Neural cell (in vitro differentiated cells): ENCODE results near the gene EMID1. TPM values are rescaled to one million over a fixed set of nuclear protein-coding genes. Genes with fewer than 3 reads are reported as not detected.

Experiments used
- H2AFZ ChIP-seq: fragments of 200-600, 300-800 bp; sonication (generic), shearing (Covaris generic); 2 replicates; pipeline ENCODE4 v1.6.0; 2014; ENCODE audit warnings: low read depth, mild to moderate bottlenecking, antibody characterized with exemption, low read length, moderate library complexity
- H3F3A ChIP-seq: fragments of 200-600 bp; shearing (Covaris generic); 2 replicates; pipeline ENCODE4 v1.6.1; 2016; ENCODE audit warnings: mild to moderate bottlenecking, moderate library complexity, mixed read lengths, antibody characterized with exemption, low read length; ENCODE audit not compliant: insufficient read depth, poor library complexity, severe bottlenecking
- H3K27ac ChIP-seq: fragments of 200-600, 300-800 bp; sonication (generic), shearing (Covaris generic); 2 replicates; pipeline ENCODE4 v1.5.1; 2014; ENCODE audit warnings: mild to moderate bottlenecking, low read length, moderate library complexity
- H3K27me3 ChIP-seq: fragments of 300-800, 200-600 bp; sonication (generic), shearing (Covaris generic); 2 replicates; pipeline ENCODE4 v1.6.0; 2014; ENCODE audit warnings: mild to moderate bottlenecking, low read depth, low read length, moderate library complexity; ENCODE audit not compliant: insufficient read depth
- H3K36me3 ChIP-seq: fragments of 300-800, 200-600 bp; sonication (generic), shearing (Covaris generic); 2 replicates; pipeline ENCODE4 v1.5.1; 2014; ENCODE audit warnings: mild to moderate bottlenecking, antibody characterized with exemption, low read length, moderate library complexity; ENCODE audit not compliant: insufficient read depth
- H3K4me2 ChIP-seq: fragments of 300-800, 200-600 bp; sonication (generic), shearing (Covaris generic); 2 replicates; pipeline ENCODE4 v1.6.0; 2014; ENCODE audit warnings: mild to moderate bottlenecking, low read length
- H3K4me3 ChIP-seq: fragments of 300-800, 200-600 bp; sonication (generic), shearing (Covaris generic); 2 replicates; pipeline ENCODE4 v1.5.1; 2014; ENCODE audit warnings: mild to moderate bottlenecking, low read length, moderate library complexity
- H3K79me2 ChIP-seq: fragments of 200-600 bp; shearing (Covaris generic); replicated peaks from 2 replicates; pipeline ENCODE4 v1.6.0; 2014; ENCODE audit warnings: mild to moderate bottlenecking, low read length, moderate library complexity; ENCODE audit not compliant: insufficient read depth
- H3K9ac ChIP-seq: fragments of 300-800, 200-600 bp; sonication (generic), shearing (Covaris generic); 2 replicates; pipeline ENCODE4 v1.6.1; 2016; ENCODE audit warnings: mild to moderate bottlenecking, low read length, mixed read lengths
- H3K9me2 ChIP-seq: fragments of 200-600 bp; shearing (Covaris generic); 2 replicates; pipeline ENCODE4 v1.6.1; 2016; ENCODE audit warnings: mild to moderate bottlenecking, low read length, mixed read lengths; ENCODE audit not compliant: insufficient read depth
- H3K9me3 ChIP-seq: fragments of 200-600, 300-800 bp; sonication (generic), shearing (Covaris generic); 2 replicates; pipeline ENCODE4 v1.6.1; 2016; ENCODE audit warnings: mild to moderate bottlenecking, mixed run types, low read length, moderate library complexity, mixed read lengths
- H4K20me1 ChIP-seq: fragments of 200-600 bp; shearing (Covaris generic); 2 replicates; pipeline ENCODE4 v1.6.1; 2016; ENCODE audit warnings: mild to moderate bottlenecking, mixed run types; ENCODE audit not compliant: insufficient read depth
- CTCF ChIP-seq: fragments of 450-650 bp; IDR thresholded peaks from 2 replicates; pipeline ENCODE4 v1.5.1; 2014; ENCODE audit warnings: antibody characterized with exemption, mild to moderate bottlenecking, moderate library complexity; ENCODE audit not compliant: poor library complexity, severe bottlenecking
- EP300 ChIP-seq: fragments of 450-650 bp; conservative IDR thresholded peaks from 2 replicates; pipeline ENCODE4 v1.6.1; 2014; ENCODE audit warnings: antibody characterized with exemption, mild to moderate bottlenecking, moderate library complexity; ENCODE audit not compliant: poor library complexity, severe bottlenecking
- EZH2 ChIP-seq: fragments of 200-600, 300-800 bp; shearing (Covaris generic), sonication (generic); IDR thresholded peaks from 2 replicates; pipeline ENCODE4 v1.6.1; 2014; ENCODE audit warnings: antibody characterized with exemption, low read length, borderline replicate concordance, mild to moderate bottlenecking; ENCODE audit not compliant: insufficient read depth, poor library complexity, severe bottlenecking
- MXI1 ChIP-seq: fragments of 450-650 bp; conservative IDR thresholded peaks from 2 replicates; pipeline ENCODE4 v1.6.1; 2014; ENCODE audit warnings: antibody characterized with exemption, mild to moderate bottlenecking; ENCODE audit not compliant: poor library complexity, severe bottlenecking
- POLR2AphosphoS5 ChIP-seq: IDR thresholded peaks from 2 replicates; pipeline ENCODE4 v1.6.1; 2012
- RAD21 ChIP-seq: fragments of 450-650 bp; conservative IDR thresholded peaks from 2 replicates; pipeline ENCODE4 v1.6.1; 2014; ENCODE audit warnings: antibody characterized with exemption, mild to moderate bottlenecking, moderate library complexity
- REST ChIP-seq: IDR thresholded peaks from 2 replicates; pipeline ENCODE4 v1.6.1; 2012; ENCODE audit warnings: borderline replicate concordance
- SMC3 ChIP-seq: fragments of 450-650 bp; conservative IDR thresholded peaks from 2 replicates; pipeline ENCODE4 v1.6.1; 2014; ENCODE audit warnings: antibody characterized with exemption, mild to moderate bottlenecking, moderate library complexity; ENCODE audit not compliant: poor library complexity
- TAF1 ChIP-seq: IDR thresholded peaks from 2 replicates; pipeline ENCODE4 v1.6.1; 2012; ENCODE audit warnings: low read depth
- polyA plus RNA-seq: library from polyadenylated mRNA; depleted of rRNA; stranded (reverse); fragments of >200 nt; gene quantifications from 2 replicates; pipeline ENCODE4 v1.2.3, GENCODE V29; 2014

Gene EMID1
- polyA plus RNA-seq, 1 donor from 2014 or later = 14.1 TPM

GRCh38 chr22:29270475-29271271 is 65.0 kb downstream of the EMID1 start:
- Histone ChIP-seq H3K4me2 (peak overlapping the region; percentile 83), H4K20me1 (peaks cover 31% of the 10 kb centered on the region), H3F3A (no peaks in the 10 kb centered on the region), H3K79me2 (peaks cover 92% of the 10 kb centered on the region), H3K27me3 (no peaks in the 10 kb centered on the region), H3K9me3 (no peaks in the 10 kb centered on the region), H3K36me3 (peaks cover 6% of the 10 kb centered on the region), H3K9me2 (no peaks in the 10 kb centered on the region), H3K9ac (peak overlapping the region; percentile 98), H2AFZ (no peak overlapping the region), H3K4me3 (peak overlapping the region; percentile 91), H3K27ac (no peak overlapping the region)
- TF ChIP-seq REST (no peak), TAF1 (no peak), MXI1 (no peak), SMC3 (no peak), EP300 (no peak), RAD21 (no peak), POLR2AphosphoS5 (no peak), EZH2 (no peak), CTCF (no peak)

- Histone ChIP-seq H3K79me2 (peaks cover 95% of the 10 kb centered on the region), H4K20me1 (peaks cover 42% of the 10 kb centered on the region), H3K27me3 (no peaks in the 10 kb centered on the region), H3K4me2 (no peak overlapping the region), H3K36me3 (peaks cover 10% of the 10 kb centered on the region), H3K4me3 (peak overlapping the region; percentile 91), H2AFZ (no peak overlapping the region), H3K9ac (no peak overlapping the region), H3F3A (no peaks in the 10 kb centered on the region), H3K27ac (no peak overlapping the region), H3K9me2 (no peaks in the 10 kb centered on the region), H3K9me3 (no peaks in the 10 kb centered on the region)
- TF ChIP-seq EP300 = no peak
- TF ChIP-seq RAD21 = no peak
- TF ChIP-seq REST = no peak
- no peak for TF ChIP-seq SMC3
- TF ChIP-seq CTCF = no peak
- no peak for TF ChIP-seq POLR2AphosphoS5
- no peak for TF ChIP-seq EZH2
- no peak for TF ChIP-seq TAF1
- TF ChIP-seq MXI1 = no peak
Measured at GRCh38 chr22:29272624-29273023, 66.9 kb downstream of the EMID1 start.
